ENCODE measurements around the gene KIAA0319L. TPM values are rescaled to one million over a fixed set of nuclear protein-coding genes. Genes with fewer than 3 reads are reported as not detected.

Gene KIAA0319L
- total RNA-seq, 1 experiment from 2014 or later: 46.4 TPM

DNA sequence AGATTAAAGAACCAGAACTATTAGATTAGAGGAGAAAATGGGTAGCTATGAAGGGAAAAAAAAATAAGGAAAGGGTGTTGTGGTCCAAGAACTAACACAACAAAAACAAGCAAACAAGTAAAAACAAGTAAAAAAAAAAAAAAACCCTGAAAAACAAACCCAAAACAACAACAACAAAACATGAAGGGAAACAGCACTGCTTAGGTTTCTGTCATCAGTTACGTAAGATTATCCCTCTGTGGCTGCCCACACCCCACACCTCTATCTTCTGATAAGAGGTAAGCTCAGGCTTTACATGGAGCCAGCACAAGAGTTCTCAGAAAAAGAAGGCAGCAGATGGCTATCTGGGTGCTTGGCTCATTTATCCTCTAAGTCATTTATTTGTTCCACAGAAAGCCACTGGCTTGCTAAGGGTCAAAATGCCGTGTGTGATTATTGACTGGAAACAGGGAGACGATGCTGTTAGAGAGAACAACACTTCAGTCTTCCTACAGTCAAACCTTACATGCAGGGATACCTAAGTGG lies 57.5 kb downstream of the KIAA0319L start:
- Histone ChIP-seq H3K79me1 (ENCODE audit: insufficient read depth, low read depth, low read length, poor library complexity, severe bottlenecking) (no peaks in the 10 kb centered on the region), H3K14ac (ENCODE audit: insufficient read depth, low read length) (no peak overlapping the region), H4K8ac (replicated peaks; ENCODE audit: insufficient read length, low read depth, low read length) (no peak overlapping the region), H4K91ac (ENCODE audit: insufficient read length, low read depth, low read length) (no peak overlapping the region), H3K18ac (ENCODE audit: insufficient read length, low read depth, low read length) (no peak overlapping the region), H3K27ac (ENCODE audit: insufficient read length, low read depth, low read length) (no peak overlapping the region), H2BK20ac (ENCODE audit: low read depth, low read length, poor library complexity, severe bottlenecking) (no peak overlapping the region), H2AK5ac (ENCODE audit: insufficient read length, low read length) (no peak overlapping the region), H3K27me3 (ENCODE audit: insufficient read depth, low read length) (no peaks in the 10 kb centered on the region), H3K4me2 (ENCODE audit: insufficient read depth, insufficient read length, low read length) (no peak overlapping the region), H3K9me3 (ENCODE audit: control insufficient read depth, low read depth, low read length) (no peaks in the 10 kb centered on the region), H2BK120ac (ENCODE audit: low read depth, low read length, poor library complexity, severe bottlenecking) (no peak overlapping the region), H2BK15ac (ENCODE audit: low read depth, low read length) (no peak overlapping the region), H2BK5ac (ENCODE audit: insufficient read length, low read length) (no peak overlapping the region), H3K4me1 (ENCODE audit: insufficient read depth, low read length) (no peaks in the 10 kb centered on the region), H3K79me2 (ENCODE audit: insufficient read depth, low read length) (no peaks in the 10 kb centered on the region), H2BK12ac (ENCODE audit: insufficient read length, low read depth, low read length) (no peak overlapping the region), H3K4ac (ENCODE audit: low read depth, low read length) (no peak overlapping the region), H4K20me1 (ENCODE audit: control insufficient read depth, insufficient read depth, insufficient read length) (no peaks in the 10 kb centered on the region), H3K56ac (ENCODE audit: insufficient read length, low read depth, low read length) (no peak overlapping the region), H3K23me2 (ENCODE audit: insufficient read length, low read depth, low read length, poor library complexity, severe bottlenecking) (no peaks in the 10 kb centered on the region), H4K5ac (ENCODE audit: insufficient read length, low read depth, low read length) (no peak overlapping the region), H3K23ac (ENCODE audit: insufficient read length, low read depth, low read length) (no peak overlapping the region), H3K9ac (ENCODE audit: extremely low read depth, insufficient read length, low read length) (no peak overlapping the region), H2AFZ (ENCODE audit: low read length) (no peak overlapping the region), H3T11ph (ENCODE audit: low read length) (no peak overlapping the region)
- no peaks in the 10 kb centered on the region for H3K4me1 Mint-ChIP-seq
- no peak overlapping the region for H3K4me3 Mint-ChIP-seq
- TF ChIP-seq, protein P1, sequence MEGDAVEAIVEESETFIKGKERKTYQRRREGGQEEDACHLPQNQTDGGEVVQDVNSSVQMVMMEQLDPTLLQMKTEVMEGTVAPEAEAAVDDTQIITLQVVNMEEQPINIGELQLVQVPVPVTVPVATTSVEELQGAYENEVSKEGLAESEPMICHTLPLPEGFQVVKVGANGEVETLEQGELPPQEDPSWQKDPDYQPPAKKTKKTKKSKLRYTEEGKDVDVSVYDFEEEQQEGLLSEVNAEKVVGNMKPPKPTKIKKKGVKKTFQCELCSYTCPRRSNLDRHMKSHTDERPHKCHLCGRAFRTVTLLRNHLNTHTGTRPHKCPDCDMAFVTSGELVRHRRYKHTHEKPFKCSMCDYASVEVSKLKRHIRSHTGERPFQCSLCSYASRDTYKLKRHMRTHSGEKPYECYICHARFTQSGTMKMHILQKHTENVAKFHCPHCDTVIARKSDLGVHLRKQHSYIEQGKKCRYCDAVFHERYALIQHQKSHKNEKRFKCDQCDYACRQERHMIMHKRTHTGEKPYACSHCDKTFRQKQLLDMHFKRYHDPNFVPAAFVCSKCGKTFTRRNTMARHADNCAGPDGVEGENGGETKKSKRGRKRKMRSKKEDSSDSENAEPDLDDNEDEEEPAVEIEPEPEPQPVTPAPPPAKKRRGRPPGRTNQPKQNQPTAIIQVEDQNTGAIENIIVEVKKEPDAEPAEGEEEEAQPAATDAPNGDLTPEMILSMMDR (conservative IDR thresholded peaks at IDR 0.05): no peak
- WGBS (ENCODE audit: extremely low coverage, insufficient read length, low lambda C conversion rate): no CpG with 5 or more reads among the region's 3 CpGs
- peaks cover 2 to 9% (median 3%) of the 10 kb centered on the region in 3 experiments; a peak in 5 of 7 replicates for H3K36me3 Mint-ChIP-seq (ENCODE audit: insufficient read depth in 1 of 3, low read depth in 3 of 3)
- no peak for DNase-seq
- H3K27ac Mint-ChIP-seq: peak overlapping the region in 1 of 3 experiments; percentile 52; a peak in 1 of 7 replicates
- no peaks in the 10 kb centered on the region for H3K9me3 Mint-ChIP-seq
- H3K27me3 Mint-ChIP-seq (ENCODE audit: low read depth): no peaks in the 10 kb centered on the region

Measured in H9 (cell line).